Adipose tissue (tissue), 3 donors: ENCODE measurements around the gene SDF2L1. TPM values are rescaled to one million over a fixed set of nuclear protein-coding genes. Genes with fewer than 3 reads are reported as not detected.
"Not testable (repeated sequence)": the region's sequence is repeated elsewhere in the genome, so short reads cannot be mapped to it uniquely, and the experiment has no call there.

Source experiments
- H3K27ac ChIP-seq: one replicate; pipeline ENCODE4 v1.5.1; 2013; ENCODE audit warnings: low read depth, low read length
- WGBS, 3 donors: extraction: QIAGEN DNeasy Blood & Tissue Kit; methylation state at CpG; one replicate each; pipeline ENCODE4 v1.1.7; 2013; 5-methylcytosine and 5-hydroxymethylcytosine counted together
- polyA plus RNA-seq, 3 donors: library from polyadenylated mRNA; stranded (reverse); fragments of 200-250 nt; gene quantifications; one replicate each; pipeline ENCODE4 v1.2.3, GENCODE V29; 2013
- donor health status: healthy with polysubstance abuse.
- donor health status: Bipolar disorder and iron deficiency.
- donor health status: healthy.

The SDF2L1 gene
- polyA plus RNA-seq, 3 donors: 18.1 to 69.9 (median 43.6) TPM

- no peak overlapping the region for H3K27ac ChIP-seq
- WGBS, 3 donors: 47 to 85% (median 79%) methylated on average over 4 of the region's 4 CpGs
Measured at GRCh38 chr22:21615731-21616130, 26.4 kb upstream of the SDF2L1 start.

DNA sequence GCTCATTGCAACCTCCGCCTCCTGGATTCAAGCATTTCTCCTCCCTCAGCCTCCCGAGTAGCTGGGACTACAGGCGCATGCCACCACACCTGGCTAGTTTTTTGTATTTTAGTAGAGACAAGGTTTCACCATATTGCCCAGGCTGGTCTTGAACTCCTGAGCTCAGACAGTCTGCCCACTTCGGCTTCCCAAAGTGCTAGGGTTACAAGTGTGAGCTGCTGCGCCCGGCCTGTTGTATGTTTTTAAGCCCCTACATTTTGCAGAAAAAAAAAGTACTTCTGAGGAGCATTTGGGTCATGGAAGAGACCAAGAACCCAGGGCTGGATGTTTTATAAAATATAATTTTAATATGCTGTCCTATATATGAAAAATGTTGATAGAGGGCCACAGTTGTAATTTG lies 24.8 kb upstream of the SDF2L1 start:
- H3K27ac ChIP-seq: not testable (repeated sequence)
- 95 to 98% (median 96%) methylated on average over 6 of the region's 6 CpGs for WGBS, 3 donors

GRCh38 chr22:21621025-21621424 lies 21.1 kb upstream of the SDF2L1 start:
- 75 to 95% (median 93%) methylated on average over 3 of the region's 3 CpGs for WGBS, 3 donors
- no peak overlapping the region for H3K27ac ChIP-seq

DNA sequence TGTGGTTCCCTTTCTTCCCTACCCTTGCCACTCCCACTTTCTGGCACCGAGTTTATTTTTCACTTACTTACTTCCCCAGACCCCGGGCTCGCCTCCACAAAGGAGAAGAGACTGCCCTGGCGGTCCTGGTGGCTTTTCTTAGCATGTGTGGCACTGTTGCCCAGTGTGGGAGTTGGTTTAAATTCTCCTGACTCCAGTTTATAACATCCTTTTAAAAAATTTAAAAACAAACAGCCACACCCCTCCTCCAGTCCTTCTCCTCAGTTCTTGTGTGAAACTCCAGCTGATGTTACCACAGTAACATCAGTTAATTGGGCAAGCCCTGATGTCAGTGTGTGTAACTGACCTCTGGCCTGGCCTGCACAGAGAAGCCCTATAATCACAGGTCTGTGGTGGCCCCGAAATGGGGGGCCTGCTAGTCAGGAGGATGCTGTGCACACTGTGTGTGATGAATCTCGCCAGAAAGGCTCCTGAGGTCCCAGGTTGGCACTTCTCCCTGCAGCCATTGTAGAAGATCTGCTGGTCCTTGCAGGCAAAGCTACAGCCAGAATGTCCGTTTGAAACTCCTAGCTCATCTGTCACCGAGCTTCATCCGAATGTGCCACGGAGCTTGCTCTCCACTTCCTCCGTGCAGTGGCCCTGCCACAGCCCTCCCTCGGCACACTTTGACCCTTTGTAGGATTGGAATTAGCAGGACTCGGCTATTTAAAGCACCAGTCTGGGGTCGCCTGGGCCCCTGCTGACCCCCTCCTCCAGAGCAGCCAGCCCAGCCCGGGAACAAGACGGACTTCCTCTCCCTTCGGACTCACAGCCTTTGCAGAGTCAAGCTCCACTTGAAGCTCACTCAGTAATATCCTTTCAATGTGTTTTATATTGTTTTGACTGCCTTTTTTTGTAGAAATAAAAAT lies 19.8 kb upstream of the SDF2L1 start:
- 50 to 76% (median 59%) methylated on average over 17 of the region's 17 CpGs for WGBS, 3 donors
- H3K27ac ChIP-seq: no peak overlapping the region

- 86 to 90% (median 90%) methylated on average over 23 of the region's 23 CpGs for WGBS, 3 donors
- H3K27ac ChIP-seq: no peak overlapping the region
Measured at GRCh38 chr22:21622919-21623647, 19.0 kb upstream of the SDF2L1 start.

- 83 to 87% (median 84%) methylated on average over 7 of the region's 7 CpGs for WGBS, 3 donors
- H3K27ac ChIP-seq: no peak overlapping the region
Measured at GRCh38 chr22:21623648-21623970, 18.5 kb upstream of the SDF2L1 start.

GRCh38 chr22:21624120-21624879 lies 17.8 kb upstream of the SDF2L1 start:
- 48 to 75% (median 71%) methylated on average over 8 of the region's 8 CpGs for WGBS, 3 donors
- no peak overlapping the region for H3K27ac ChIP-seq

DNA sequence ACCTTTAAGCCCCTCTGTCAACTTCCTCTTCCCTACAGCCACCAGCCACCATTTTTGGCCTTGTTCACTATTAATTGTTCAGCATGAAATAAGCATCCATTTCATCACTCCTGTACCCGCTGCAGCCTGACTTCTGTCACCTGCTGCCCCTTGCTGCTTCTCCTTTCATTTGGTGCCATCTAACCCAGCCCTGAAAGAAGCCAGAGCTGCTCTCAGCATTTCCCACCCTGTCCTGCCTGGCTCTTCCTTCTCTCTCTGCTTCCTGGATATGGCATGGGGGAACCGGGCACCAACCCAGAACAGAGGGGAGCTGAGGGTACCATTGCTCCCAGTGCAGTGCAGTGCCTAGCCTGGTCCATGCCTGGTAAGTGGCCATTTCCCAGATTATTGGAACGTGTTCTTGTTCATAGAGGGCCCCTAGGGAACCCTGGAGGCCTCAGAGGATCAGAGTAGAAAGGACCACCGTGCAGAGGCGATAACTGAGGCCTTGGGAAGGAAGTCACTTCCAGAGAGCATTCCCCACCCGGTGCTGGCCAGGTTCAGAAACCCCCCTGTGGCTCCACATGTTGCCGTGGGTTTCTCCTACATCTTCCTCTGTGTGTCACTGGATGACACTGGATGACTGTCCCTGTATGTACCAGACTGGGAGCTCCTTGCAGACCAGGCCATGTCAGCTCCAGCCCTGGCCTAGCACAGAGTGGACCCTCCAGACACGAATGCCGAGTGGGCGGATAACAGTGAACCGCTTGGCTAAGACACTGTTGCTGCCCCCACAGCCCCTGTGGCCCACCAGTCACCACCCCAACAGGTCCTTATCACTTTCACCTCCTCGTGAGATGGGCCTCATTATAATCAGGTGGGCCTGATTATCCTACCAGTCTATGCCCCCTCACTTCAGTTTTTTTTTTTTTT lies 17.0 kb upstream of the SDF2L1 start:
- 77 to 83% (median 78%) methylated on average over 12 of the region's 12 CpGs for WGBS, 3 donors
- no peak overlapping the region for H3K27ac ChIP-seq

GRCh38 chr22:21626073-21626734 lies 15.9 kb upstream of the SDF2L1 start:
- WGBS, 3 donors: 67 to 70% (median 69%) methylated on average over 4 of the region's 4 CpGs
- no peak overlapping the region for H3K27ac ChIP-seq

GRCh38 chr22:21626735-21627469 lies 15.2 kb upstream of the SDF2L1 start:
- WGBS, 3 donors: 74 to 85% (median 80%) methylated on average over 11 of the region's 11 CpGs
- H3K27ac ChIP-seq: no peak overlapping the region

GRCh38 chr22:21628386-21629254 lies 13.5 kb upstream of the SDF2L1 start:
- 70 to 79% (median 78%) methylated on average over 54 to 74 of the region's 74 CpGs for WGBS, 3 donors
- no peak overlapping the region for H3K27ac ChIP-seq

DNA sequence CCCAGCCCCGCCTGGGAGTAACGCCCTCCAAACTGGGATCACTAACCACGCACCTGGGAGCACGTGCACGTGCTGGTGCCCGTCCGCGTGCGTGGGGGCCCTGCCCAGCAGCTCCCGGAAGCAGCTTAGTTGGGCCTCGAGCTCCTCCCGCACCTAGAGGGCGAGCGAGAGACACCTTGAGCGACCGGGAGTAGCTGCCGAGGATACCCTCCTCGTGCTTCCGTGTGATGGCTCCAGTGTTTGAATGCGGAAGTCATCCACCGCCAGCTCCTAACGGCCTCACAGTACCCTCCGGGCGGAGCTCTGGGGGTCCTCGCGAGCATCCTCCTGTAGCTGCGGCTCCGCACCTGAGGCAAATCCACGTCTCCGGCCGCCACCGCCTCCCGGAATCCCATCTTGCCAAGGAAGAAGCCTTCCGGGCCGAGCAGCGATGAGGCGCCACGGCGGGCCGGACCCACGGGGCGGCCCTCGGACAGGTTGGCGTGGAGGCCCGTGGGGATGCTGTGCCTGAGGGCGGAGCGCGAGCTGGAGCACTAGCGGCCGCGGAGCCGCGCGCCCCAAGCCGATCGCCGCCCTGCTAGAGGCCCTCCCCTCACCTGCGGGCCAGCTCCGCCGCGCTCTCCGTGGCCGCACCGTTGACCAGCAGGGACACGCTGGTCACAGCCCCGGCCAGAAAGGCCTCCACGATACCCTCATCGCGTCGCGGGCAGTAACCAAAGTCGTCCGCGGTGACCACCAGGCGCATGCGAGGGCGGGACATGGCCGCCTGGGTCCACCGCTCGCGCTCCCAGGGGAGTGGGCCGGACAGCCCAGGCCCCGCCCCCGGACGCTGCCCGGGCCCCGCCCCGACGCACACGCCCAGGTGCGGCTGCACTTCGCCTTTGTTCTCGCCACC lies 12.6 kb upstream of the SDF2L1 start, which contains the start of gene YDJC:
Gene YDJC (minus strand): TSS at position 768 of the 895 bp plus-strand sequence. CDS start 8 bp downstream, at position 760.
- H3K27ac ChIP-seq: no peak within 1 kb of the TSS
- WGBS, 3 donors: 0 to 1% (median 1%) methylated on average over 79 to 93 of the region's 93 CpGs

DNA sequence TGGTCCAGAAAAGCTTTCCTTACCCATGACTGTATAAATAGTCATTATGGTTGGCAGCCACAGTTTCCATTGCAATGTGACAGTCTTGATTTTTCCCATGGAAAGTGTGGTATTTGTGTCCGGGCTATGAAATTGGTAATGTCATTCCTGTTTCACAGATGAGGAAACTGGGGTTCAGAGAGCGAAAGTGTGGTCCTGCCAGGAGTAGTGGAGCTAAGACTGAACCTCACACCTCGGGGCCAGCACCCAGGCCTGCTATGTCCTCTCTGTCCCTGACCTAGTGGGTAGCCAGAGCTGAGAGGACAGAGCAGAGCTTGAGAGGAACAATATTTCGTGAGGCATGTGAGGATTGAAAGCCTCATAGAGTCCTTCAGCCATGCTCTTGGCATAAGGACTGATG lies 11.1 kb upstream of the SDF2L1 start:
- no peak overlapping the region for H3K27ac ChIP-seq
- 88 to 94% (median 89%) methylated on average over 4 of the region's 4 CpGs for WGBS, 3 donors

DNA sequence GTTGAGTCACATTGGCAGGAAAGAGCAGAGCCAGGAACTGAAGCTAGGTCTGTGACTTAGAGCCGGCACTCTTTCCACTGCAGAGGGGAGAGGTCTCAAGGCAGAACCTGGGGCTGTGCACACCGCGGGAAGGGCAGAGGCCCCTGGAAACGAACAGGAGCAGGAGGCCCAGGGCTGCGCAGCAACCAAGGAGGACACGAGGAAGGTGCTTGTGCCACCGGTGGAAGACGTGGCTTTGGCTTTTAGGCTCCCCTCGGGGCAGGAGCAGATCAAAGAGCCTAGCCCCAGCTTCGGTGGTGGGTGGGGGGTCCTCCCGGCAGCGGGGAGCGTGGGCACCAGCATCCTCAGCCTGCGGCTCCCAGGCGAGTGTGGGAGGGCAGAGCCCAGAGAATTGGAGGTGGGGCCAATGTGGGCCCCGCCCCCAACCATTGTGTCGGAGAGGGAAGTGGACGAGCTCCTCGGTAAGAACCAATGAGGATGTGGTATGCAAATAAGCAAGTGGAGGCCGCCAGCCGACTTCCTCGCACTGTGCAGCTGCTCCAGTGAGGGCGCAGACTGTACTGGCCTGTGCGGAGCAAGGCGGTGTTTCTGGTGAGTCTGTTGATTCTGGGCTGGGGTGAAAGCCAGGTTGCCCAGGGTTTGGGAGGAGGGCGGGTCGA lies 9.7 kb upstream of the SDF2L1 start, which contains the start of gene CCDC116:
Gene CCDC116 (plus strand): TSS at position 524 of the 659 bp plus-strand sequence. CDS start 422 bp downstream, outside the sequence.
- WGBS, 3 donors: 49 to 85% (median 78%) methylated on average over 25 to 27 of the region's 27 CpGs
- no peak within 1 kb of the TSS for H3K27ac ChIP-seq
